GM10248 (cell line): ENCODE measurements around the gene NHLRC2.
A peak's percentile ranks its signal among the peaks of the same experiment; 100 is the strongest.

ENCODE experiments used
- CTCF ChIA-PET: fragments of 300-600 bp; sonication (Branson Sonifier 250); formaldehyde crosslinking; extraction: SDS; loops from one replicate; lab custom pipeline; 2021; ENCODE audit warnings: antibody characterized with exemption; lab: Yijun Ruan, JAX
- POLR2A ChIA-PET: fragments of 350-650 bp; sonication (Branson Sonifier 250); formaldehyde crosslinking; extraction: SDS; loops from one replicate; lab custom pipeline; 2020; ENCODE audit warnings: antibody characterized with exemption; lab: Yijun Ruan, JAX
- DNase-seq: peaks from one replicate; pipeline ENCODE4 v3.0.0; 2012; ENCODE audit errors: extremely low spot score
- CTCF ChIP-seq: IDR thresholded peaks from 2 replicates; pipeline ENCODE4 v1.5.1; 2012; ENCODE audit warnings: mild to moderate bottlenecking, low read depth; ENCODE audit errors: extremely low read depth, missing control alignments, control extremely low read depth

NHLRC2 gene

GRCh38 chr10:113858541-113858940, 4.1 kb downstream of the NHLRC2 start:
- CTCF ChIA-PET = interaction anchor here (1.4 to 2.8 kb wide), 2 partner anchors 14 to 244 kb away, joined by 5 to 12 read pairs; no protein-coding TSS in a partner anchor
- no peak for TF ChIP-seq CTCF
- POLR2A ChIA-PET = interaction anchor here (0.6 kb wide), 1 partner anchor 239 kb away, joined by 8 read pairs; no protein-coding TSS in a partner anchor
- DNase-seq = no peak

GRCh38 chr10:113859261-113859660, 4.8 kb downstream of the NHLRC2 start:
- TF ChIP-seq CTCF = no peak
- CTCF ChIA-PET = interaction anchor here (1.4 to 2.8 kb wide), 2 partner anchors 13 to 244 kb away, joined by 5 to 12 read pairs; no protein-coding TSS in a partner anchor
- DNase-seq = peak; percentile 26
- POLR2A ChIA-PET = no interaction called here

GRCh38 chr10:113865901-113866300, 11.4 kb downstream of the NHLRC2 start:
- ChIA-PET CTCF (no interaction called here), POLR2A (no interaction called here)
- TF ChIP-seq CTCF = no peak
- no peak for DNase-seq

GRCh38 chr10:113866551-113867394, 12.3 kb downstream of the NHLRC2 start:
- TF ChIP-seq CTCF = no peak
- CTCF ChIA-PET = interaction anchor here (1.9 kb wide), 1 partner anchor 10 kb away, joined by 5 read pairs; no protein-coding TSS in a partner anchor
- POLR2A ChIA-PET = no interaction called here
- no peak for DNase-seq

- ChIA-PET CTCF (interaction anchor here (1.9 kb wide), 1 partner anchor 9 kb away, joined by 5 read pairs; no protein-coding TSS in a partner anchor), POLR2A (no interaction called here)
- no peak for DNase-seq
- TF ChIP-seq CTCF = no peak
These were observed 13.4 kb downstream of the NHLRC2 start for GRCh38 chr10:113867904-113868303.

- no peak for TF ChIP-seq CTCF
- no peak for DNase-seq
- CTCF ChIA-PET = no interaction called here
- POLR2A ChIA-PET = no interaction called here
These were observed 15.3 kb downstream of the NHLRC2 start for GRCh38 chr10:113869789-113870188.
